Left cardiac atrium (tissue), 4 donors: Measurements from ENCODE around the gene GMPR2. TPM values are rescaled to one million over a fixed set of nuclear protein-coding genes. Genes with fewer than 3 reads are reported as not detected.

ENCODE experiments used
- ATAC-seq, 2 donors: fragments of 200-7000 bp; cut with Tn5 transposase; one replicate each; pipeline ENCODE4 v1.9.1; 2020; ENCODE audit warnings: mild to moderate bottlenecking in 2 of 2, moderate library complexity in 2 of 2
- DNase-seq: peaks from one replicate; pipeline ENCODE4 v3.0.0-alpha.2; 2020
- intact Hi-C, 2 donors: fragments of 100-400 bp; cut with DNase I; formaldehyde crosslinking; loops; one replicate each; pipeline versions ENCODE4 v1.14.1 to v1.15.1; 2022 to 2023
- total RNA-seq, 2 donors: library from RNA; stranded (reverse); fragmentation: NEBNext Ultra II Directional; extraction: Animal tissue kit (Norgen Biotek cat#: 25700); gene quantifications; one replicate each; pipeline ENCODE4 v1.2.1, GENCODE V29; 2021
- donor health status: DM: no; HTN: yes; CAD: no.
- donor health status: DM: no; HTN: yes; CAD: no; lungs with severe emphysema.
- donor health status: DM: yes; HTN: yes; CAD: no.
- donor health status: Dilated cardiomyopathy.

The GMPR2 gene
- total RNA-seq, 2 donors from 2014 or later, result 24.1 to 34.1 TPM

GRCh38 chr14:24272467-24272866, 39.7 kb downstream of the GMPR2 start:
- ATAC-seq (peak in 1 of 2 donors; percentile 18), DNase-seq (no peak)
- intact Hi-C loops, result no loop called here

- DNase-seq (no peak), ATAC-seq (no peak)
- intact Hi-C loops, result no loop called here
These were observed 40.8 kb downstream of the GMPR2 start for GRCh38 chr14:24273422-24273998.

- ATAC-seq (peak in 1 of 2 donors; percentile 46), DNase-seq (no peak)
- intact Hi-C loops, result no loop called here
These were observed 41.4 kb downstream of the GMPR2 start for GRCh38 chr14:24274101-24274543.

GRCh38 chr14:24277071-24277470, 44.3 kb downstream of the GMPR2 start:
- no peak for ATAC-seq
- intact Hi-C loops, result no loop called here
- no peak for DNase-seq

GRCh38 chr14:24277606-24278321, 45.0 kb downstream of the GMPR2 start:
- DNase-seq, result no peak

GRCh38 chr14:24278424-24278823, 45.7 kb downstream of the GMPR2 start:
- no peak for DNase-seq
- ATAC-seq, result no peak
- intact Hi-C loops, result no loop called here

More at GRCh38 chr14:24277606-24278321, 45.0 kb downstream of the GMPR2 start:
- intact Hi-C loops, result no loop called here
- ATAC-seq, result peak in 1 of 2 donors; percentile 2

GRCh38 chr14:24279301-24280186, 46.8 kb downstream of the GMPR2 start:
- DNase-seq (no peak), ATAC-seq (peak; percentile 50 to 78)
- intact Hi-C loops, result loop anchor here in 1 of 2 donors (5.0 kb wide), 1 partner anchor 32 kb away; no protein-coding TSS in a partner anchor

GRCh38 chr14:24280797-24281460, 48.2 kb downstream of the GMPR2 start:
- ATAC-seq (peak; percentile 6 to 57), DNase-seq (no peak)
- intact Hi-C loops, result loop anchor here in 1 of 2 donors (5.0 kb wide), 1 partner anchor 34 kb away; no protein-coding TSS in a partner anchor

- no peak for ATAC-seq
- no peak for DNase-seq
- intact Hi-C loops, result loop anchor here in 1 of 2 donors (5.0 kb wide), 1 partner anchor 34 kb away; no protein-coding TSS in a partner anchor
These were observed 48.9 kb downstream of the GMPR2 start for GRCh38 chr14:24281636-24282035.

- no peak for DNase-seq
- intact Hi-C loops, result loop anchor here in 1 of 2 donors (5.0 kb wide), 1 partner anchor 35 kb away; no protein-coding TSS in a partner anchor
- ATAC-seq, result no peak
These were observed 50.0 kb downstream of the GMPR2 start for GRCh38 chr14:24282736-24283135.

- DNase-seq (no peak), ATAC-seq (no peak)
- intact Hi-C loops, result loop anchor here in 1 of 2 donors (5.0 kb wide), 1 partner anchor 37 kb away; no protein-coding TSS in a partner anchor
These were observed 51.2 kb downstream of the GMPR2 start for GRCh38 chr14:24283796-24284460.

GRCh38 chr14:24284501-24285035, 51.8 kb downstream of the GMPR2 start:
- ATAC-seq (no peak), DNase-seq (no peak)
- intact Hi-C loops, result loop anchor here in 1 of 2 donors (5.0 kb wide), 1 partner anchor 37 kb away; no protein-coding TSS in a partner anchor

- DNase-seq, result no peak
These were observed 52.6 kb downstream of the GMPR2 start for GRCh38 chr14:24285351-24285750.

GRCh38 chr14:24286996-24287395, 54.3 kb downstream of the GMPR2 start:
- intact Hi-C loops, result no loop called here
- ATAC-seq (no peak), DNase-seq (no peak)

More at GRCh38 chr14:24285351-24285750, 52.6 kb downstream of the GMPR2 start:
- intact Hi-C loops, result no loop called here
- no peak for ATAC-seq
